SKM-1 treated with dmso at 0.1 percent for 144 hours (cell line): ENCODE measurements around the gene SKAP1.
"Not testable (repeated sequence)": the region's sequence is repeated elsewhere in the genome, so short reads cannot be mapped to it uniquely, and the experiment has no call there.

Experiments used
- DNase-seq: peaks from one replicate; lab custom pipeline; 2025; ENCODE audit not compliant: unreplicated experiment; lab: John Stamatoyannopoulos, UW

Gene SKAP1

GRCh38 chr17:48416971-48417370, 13.0 kb downstream of the SKAP1 start:
- no peak for DNase-seq

- DNase-seq = no peak
Observed at GRCh38 chr17:48413613-48414405, 16.2 kb downstream of the SKAP1 start.

DNA sequence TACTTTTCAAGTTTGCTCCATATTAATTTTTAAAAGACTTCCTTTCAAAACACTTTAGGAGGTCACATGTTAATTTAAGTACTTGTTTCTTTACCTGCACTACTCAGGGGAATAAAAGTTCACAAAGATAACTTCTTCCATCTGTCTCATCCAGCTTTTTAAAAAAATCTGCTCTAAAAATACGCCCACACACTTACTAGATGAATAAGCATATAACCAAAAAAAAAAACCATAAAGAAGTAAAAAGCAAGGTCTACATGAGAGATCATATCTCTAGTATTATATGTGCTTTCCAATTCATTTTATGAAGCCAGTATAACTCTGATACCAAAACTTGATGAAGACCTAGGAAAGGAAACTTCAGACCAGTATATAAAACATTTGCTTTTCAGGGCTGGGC, 17.2 kb downstream of the SKAP1 start:
- no peak for DNase-seq

GRCh38 chr17:48410821-48411220, 19.2 kb downstream of the SKAP1 start:
- not testable (repeated sequence) for DNase-seq

GRCh38 chr17:48409607-48410006, 20.4 kb downstream of the SKAP1 start:
- DNase-seq = no peak

DNA sequence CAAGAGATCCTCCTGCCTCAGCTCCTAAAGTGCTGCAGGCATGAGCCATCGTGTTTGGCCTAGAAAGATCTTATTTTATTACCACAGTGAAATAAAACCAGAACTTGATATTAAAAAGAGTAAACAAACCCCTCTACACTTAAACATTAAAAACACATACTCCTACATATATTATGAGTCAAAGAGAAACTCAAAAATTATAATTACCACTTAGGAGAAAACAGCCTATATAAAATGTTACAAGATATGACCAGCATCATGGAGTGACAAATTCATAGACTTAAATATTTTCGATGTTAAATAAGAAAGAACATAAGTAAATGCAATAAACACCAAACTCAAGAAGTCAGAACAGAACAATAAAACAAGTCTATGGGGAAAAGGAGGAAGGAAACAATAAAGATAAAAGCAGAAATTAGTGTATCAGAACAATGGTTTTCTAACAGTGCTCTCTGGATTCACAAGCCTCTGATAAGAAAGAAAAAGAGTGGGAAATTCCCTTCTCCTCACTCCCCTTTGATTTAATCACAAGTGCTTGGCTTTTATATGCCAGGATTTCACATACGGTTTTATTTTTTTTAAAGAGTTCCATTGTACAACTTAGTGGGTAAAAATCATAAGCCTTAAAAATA, 23.0 kb downstream of the SKAP1 start:
- DNase-seq = no peak

- DNase-seq = no peak
Observed at GRCh38 chr17:48394821-48395220, 35.2 kb downstream of the SKAP1 start.

- no peak for DNase-seq
Observed at GRCh38 chr17:48393283-48393682, 36.7 kb downstream of the SKAP1 start.

DNA sequence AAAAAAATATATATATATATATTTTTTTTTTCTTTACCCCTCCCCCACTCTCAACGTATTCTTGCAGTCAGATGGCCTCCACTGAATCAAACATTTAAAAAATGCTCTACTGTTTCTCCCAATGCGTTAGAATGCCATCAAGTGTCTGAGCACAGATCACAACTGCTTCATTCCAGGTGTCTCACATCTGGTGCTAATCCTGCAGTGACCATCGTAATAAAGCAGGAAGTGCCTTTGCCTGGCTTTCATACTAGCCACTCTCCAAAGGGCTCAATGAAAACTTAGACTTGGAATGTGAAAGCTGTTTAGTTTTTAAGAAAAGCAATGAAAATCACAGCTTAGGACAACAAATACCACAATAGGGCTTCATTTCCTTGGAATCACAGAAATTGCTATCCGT, 37.2 kb downstream of the SKAP1 start:
- no peak for DNase-seq

- DNase-seq = no peak
Observed at GRCh38 chr17:48391444-48391843, 38.6 kb downstream of the SKAP1 start.

GRCh38 chr17:48389903-48390302, 40.1 kb downstream of the SKAP1 start:
- DNase-seq = no peak

DNA sequence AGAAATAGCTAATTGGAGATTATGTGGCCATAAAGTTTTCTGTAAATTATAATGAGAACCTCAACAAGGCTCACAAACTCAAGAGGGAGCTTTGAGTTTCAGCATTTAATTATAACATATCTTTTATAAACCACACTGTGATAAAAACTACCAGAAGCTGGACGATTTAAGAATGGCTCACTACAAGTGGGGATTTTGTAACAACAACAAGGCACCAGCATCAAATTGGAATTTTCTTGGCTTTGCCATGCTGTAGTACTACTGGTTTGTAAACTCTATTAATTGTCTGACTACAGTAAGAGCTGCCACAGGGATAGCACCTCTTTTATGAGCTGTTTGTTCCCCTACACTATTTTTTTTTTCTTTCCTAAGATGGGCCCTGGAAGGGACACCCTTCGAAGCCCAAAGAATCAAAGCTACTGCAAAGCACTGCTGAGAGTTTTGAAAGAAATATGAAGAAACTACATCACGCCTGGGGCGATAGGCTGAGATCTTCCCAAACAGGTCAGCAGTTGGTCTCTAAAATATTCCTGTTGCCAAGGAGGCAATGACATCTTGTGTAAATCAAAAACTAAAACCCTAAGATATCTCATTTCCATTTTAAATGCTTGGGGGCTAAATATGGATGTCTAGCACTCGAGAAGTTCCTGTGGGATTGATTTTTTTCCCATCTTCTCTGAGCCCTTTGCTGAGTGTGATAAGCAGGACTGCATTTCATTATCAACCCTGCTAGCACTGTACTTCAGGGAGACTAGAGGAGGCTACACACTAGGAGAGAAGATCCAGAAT, 40.9 kb downstream of the SKAP1 start:
- no peak for DNase-seq

DNA sequence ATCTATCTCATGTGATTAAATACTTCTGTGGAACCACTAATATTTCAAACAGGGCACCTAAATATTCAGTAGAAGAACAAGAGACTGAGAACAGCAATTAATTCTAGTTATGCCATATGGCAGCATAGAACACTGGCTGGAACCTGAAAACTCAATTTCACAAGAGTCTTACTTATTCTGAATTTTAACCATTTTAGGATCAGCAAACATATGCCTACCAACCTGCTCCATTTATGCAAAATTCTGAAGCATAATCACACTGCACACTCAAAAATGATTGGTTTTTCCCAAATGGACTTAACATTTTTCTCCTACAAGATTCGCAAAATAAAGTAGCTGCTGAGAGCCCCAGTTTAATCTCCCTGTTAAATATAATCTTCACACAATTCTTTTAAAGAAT, 43.2 kb downstream of the SKAP1 start:
- DNase-seq = no peak

DNA sequence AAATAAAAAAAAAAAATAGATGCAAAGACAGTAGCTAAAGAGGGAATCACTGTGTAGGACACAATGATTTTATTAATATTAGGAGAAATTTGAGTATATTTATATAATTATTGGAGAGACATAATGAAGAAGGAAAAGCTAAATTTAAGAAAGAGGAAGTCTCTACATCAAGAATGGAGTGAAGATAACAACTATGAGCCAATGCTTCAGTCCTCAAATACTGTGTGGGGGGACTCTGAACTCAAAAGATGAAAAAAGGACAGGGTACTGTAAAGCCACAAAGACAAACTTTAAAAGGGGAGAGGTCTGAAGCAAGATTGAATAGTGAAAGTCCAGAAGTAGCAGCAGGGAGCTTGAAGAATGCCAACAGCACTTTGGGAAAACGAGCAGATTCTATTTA, 44.7 kb downstream of the SKAP1 start:
- peak; percentile 25 for DNase-seq

- no peak for DNase-seq
Observed at GRCh38 chr17:48384164-48384563, 45.9 kb downstream of the SKAP1 start.

DNA sequence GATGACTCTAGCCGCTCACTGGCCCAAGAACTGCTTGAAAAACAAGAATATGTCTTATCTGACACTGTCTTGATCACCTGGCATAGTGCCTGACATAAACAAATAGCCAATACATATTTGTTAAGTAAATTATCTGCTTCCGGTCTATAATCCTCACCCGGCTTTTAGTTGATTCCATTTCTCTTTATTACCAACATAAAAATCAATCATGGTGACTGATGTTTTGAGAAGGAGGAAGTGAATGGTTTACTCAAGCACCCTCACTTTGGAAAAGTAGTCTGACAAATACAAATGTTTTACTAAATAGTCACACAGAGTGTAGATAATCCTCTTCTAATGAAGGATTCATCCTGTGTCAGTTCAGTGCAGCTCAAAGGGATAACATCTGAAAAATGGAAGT, 47.0 kb downstream of the SKAP1 start:
- DNase-seq = no peak

- no peak for DNase-seq
Observed at GRCh38 chr17:48378708-48379392, 51.2 kb downstream of the SKAP1 start.

GRCh38 chr17:48378238-48378637, 51.8 kb downstream of the SKAP1 start:
- no peak for DNase-seq

- DNase-seq = no peak
Observed at GRCh38 chr17:48376682-48377325, 53.2 kb downstream of the SKAP1 start.

GRCh38 chr17:48375356-48375755, 54.7 kb downstream of the SKAP1 start:
- DNase-seq = no peak
